ENCODE data around the gene ATPAF2.

The ATPAF2 gene

DNA sequence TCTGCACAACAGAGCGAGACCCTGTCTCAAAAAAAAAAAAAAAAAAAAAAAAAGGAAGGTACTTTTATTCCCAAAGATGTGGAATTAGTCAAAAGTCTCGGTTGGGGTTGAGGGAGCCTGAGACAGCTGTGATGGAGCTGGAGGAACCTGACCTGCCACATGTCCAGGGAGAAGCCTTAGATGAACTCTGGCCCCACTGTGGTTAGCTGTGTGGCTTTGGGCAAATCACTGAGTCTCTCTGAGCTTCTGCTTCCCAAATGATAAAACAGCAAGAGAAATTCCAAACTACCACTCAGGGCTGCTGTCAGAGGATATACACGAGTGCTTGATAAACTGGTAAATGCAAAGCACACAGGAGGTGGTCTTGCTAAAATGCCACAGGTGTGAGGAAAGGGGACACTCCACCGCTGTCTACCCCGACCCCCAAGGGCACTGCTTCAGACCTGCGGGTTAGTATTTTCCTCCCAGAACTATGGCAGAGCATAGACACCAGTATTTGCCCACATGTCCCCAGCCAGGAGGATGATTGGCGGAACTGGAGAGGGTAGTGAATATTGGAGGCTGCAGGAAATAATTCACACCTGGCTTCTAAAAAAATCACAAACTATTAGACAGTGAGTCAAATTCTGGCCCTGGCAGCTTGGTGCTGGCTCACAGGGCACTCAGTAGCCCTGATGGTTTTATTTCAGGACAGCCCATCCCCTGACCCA, 51.6 kb downstream of the ATPAF2 start:
- in situ Hi-C loops (cut with HindIII; ENCODE audit: low pct_ligation_motif_present, low sequenced_read_pairs), result no loop called here
- Histone ChIP-seq H3K4me3 (ENCODE audit: low read depth, low read length) (no peak overlapping the region), H3K27me3 (replicated peaks) (no peaks in the 10 kb centered on the region), H3K36me3 (replicated peaks) (no peaks in the 10 kb centered on the region), H3K27ac (no peak overlapping the region)
- TF ChIP-seq, protein P1, sequence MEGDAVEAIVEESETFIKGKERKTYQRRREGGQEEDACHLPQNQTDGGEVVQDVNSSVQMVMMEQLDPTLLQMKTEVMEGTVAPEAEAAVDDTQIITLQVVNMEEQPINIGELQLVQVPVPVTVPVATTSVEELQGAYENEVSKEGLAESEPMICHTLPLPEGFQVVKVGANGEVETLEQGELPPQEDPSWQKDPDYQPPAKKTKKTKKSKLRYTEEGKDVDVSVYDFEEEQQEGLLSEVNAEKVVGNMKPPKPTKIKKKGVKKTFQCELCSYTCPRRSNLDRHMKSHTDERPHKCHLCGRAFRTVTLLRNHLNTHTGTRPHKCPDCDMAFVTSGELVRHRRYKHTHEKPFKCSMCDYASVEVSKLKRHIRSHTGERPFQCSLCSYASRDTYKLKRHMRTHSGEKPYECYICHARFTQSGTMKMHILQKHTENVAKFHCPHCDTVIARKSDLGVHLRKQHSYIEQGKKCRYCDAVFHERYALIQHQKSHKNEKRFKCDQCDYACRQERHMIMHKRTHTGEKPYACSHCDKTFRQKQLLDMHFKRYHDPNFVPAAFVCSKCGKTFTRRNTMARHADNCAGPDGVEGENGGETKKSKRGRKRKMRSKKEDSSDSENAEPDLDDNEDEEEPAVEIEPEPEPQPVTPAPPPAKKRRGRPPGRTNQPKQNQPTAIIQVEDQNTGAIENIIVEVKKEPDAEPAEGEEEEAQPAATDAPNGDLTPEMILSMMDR (IDR thresholded peaks at IDR 0.05; ENCODE audit: low read depth, low read length, missing control alignments), result no peak
- DNase-seq, result no peak

DNA sequence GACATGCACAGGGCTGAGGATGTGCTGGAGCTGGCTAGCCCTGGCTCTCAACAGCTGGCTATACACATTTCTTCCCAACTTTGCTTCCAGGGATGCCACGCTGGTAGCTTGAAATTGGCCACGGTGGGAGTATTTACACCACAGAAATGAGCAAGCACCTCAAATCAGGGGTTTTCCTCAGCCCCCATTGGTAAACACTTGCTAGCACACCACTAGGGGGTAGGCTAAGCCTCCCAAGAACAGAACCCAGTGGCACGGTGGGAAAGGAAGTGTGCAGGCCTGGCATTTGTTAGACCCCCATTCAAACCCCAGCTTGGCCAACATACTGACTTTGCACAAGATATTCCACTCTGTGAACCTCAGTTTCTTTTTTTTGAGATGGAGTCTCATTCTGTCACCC, 53.4 kb downstream of the ATPAF2 start:
- H3K27ac ChIP-seq, result no peak overlapping the region
- H3K27me3 ChIP-seq (replicated peaks), result no peaks in the 10 kb centered on the region
- TF ChIP-seq, protein P1 (IDR thresholded peaks at IDR 0.05; ENCODE audit: low read depth, low read length, missing control alignments), result peak; percentile 64
- no peak for DNase-seq
- in situ Hi-C loops (cut with HindIII; ENCODE audit: low pct_ligation_motif_present, low sequenced_read_pairs), result no loop called here
- H3K4me3 ChIP-seq (ENCODE audit: low read depth, low read length), result no peak overlapping the region
- H3K36me3 ChIP-seq (replicated peaks), result no peaks in the 10 kb centered on the region

- no peaks in the 10 kb centered on the region for H3K27me3 ChIP-seq (replicated peaks)
- no peak overlapping the region for H3K4me3 ChIP-seq (ENCODE audit: low read depth, low read length)
- no peaks in the 10 kb centered on the region for H3K36me3 ChIP-seq (replicated peaks)
- in situ Hi-C loops (cut with HindIII; ENCODE audit: low pct_ligation_motif_present, low sequenced_read_pairs), result no loop called here
- H3K27ac ChIP-seq, result no peak overlapping the region
- no peak for DNase-seq
- TF ChIP-seq, protein P1 (IDR thresholded peaks at IDR 0.05; ENCODE audit: low read depth, low read length, missing control alignments), result no peak
Observed at GRCh38 chr17:17985153-17985552, 53.8 kb downstream of the ATPAF2 start.

DNA sequence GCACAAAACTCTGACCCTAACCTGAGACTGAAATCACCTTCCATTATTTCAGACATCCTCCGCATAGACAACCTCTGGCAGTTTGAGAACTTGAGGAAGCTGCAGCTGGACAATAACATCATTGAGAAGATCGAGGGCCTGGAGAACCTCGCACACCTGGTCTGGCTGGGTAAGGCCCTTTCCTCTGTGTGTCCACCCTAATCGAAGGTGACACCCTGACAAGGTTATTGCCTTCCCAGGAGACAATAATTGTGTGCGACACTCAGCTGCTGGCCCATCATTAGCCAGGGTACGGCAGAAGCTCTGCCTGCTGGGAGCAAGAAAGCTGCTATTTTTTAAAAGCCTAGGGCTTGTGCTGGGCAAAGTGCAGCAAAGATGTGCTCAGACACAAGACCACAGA, 55.2 kb downstream of the ATPAF2 start:
- Histone ChIP-seq H3K27ac (no peak overlapping the region), H3K4me3 (ENCODE audit: low read depth, low read length) (no peak overlapping the region), H3K27me3 (replicated peaks) (no peaks in the 10 kb centered on the region), H3K36me3 (replicated peaks) (no peaks in the 10 kb centered on the region)
- in situ Hi-C loops (cut with HindIII; ENCODE audit: low pct_ligation_motif_present, low sequenced_read_pairs), result no loop called here
- DNase-seq, result no peak
- TF ChIP-seq, protein P1 (IDR thresholded peaks at IDR 0.05; ENCODE audit: low read depth, low read length, missing control alignments), result no peak

DNA sequence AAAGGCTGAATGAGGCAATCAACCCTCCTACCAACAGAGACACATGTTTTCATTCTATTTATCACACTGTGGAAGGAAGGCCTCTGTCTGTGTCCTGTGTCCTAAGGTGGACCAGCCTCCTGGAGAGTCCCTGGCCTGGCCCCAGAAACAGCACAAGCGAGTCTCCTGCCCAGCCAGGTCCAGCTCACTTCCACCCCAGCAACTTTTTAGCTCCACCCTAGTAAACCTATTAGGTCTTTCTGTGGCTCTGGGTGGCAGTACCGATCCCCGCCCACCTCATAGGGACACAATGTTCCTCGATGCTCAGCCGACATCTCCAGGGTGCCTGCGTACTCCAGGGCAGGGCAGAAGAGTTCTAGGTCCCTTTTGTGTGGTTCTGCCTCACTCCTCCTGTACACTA, 55.6 kb downstream of the ATPAF2 start:
- no peak for DNase-seq
- Histone ChIP-seq H3K27ac (no peak overlapping the region), H3K36me3 (replicated peaks) (no peaks in the 10 kb centered on the region), H3K27me3 (replicated peaks) (no peaks in the 10 kb centered on the region), H3K4me3 (ENCODE audit: low read depth, low read length) (no peak overlapping the region)
- TF ChIP-seq, protein P1 (IDR thresholded peaks at IDR 0.05; ENCODE audit: low read depth, low read length, missing control alignments), result no peak
- in situ Hi-C loops (cut with HindIII; ENCODE audit: low pct_ligation_motif_present, low sequenced_read_pairs), result no loop called here

- no peaks in the 10 kb centered on the region for H3K36me3 ChIP-seq (replicated peaks)
- in situ Hi-C loops (cut with HindIII; ENCODE audit: low pct_ligation_motif_present, low sequenced_read_pairs), result no loop called here
- H3K4me3 ChIP-seq (ENCODE audit: low read depth, low read length), result no peak overlapping the region
- no peak for DNase-seq
- H3K27ac ChIP-seq, result no peak overlapping the region
- H3K27me3 ChIP-seq (replicated peaks), result no peaks in the 10 kb centered on the region
- TF ChIP-seq, protein P1 (IDR thresholded peaks at IDR 0.05; ENCODE audit: low read depth, low read length, missing control alignments), result no peak
Observed at GRCh38 chr17:17982801-17983200, 56.2 kb downstream of the ATPAF2 start.

All from brain microvascular endothelial cell (primary cell).